GM12878 (cell line): ENCODE data around the gene PHC3.

ENCODE experiments used
- BHLHE40 ChIP-seq, 2 experiments: fragments of 450-650 bp in 1 of 2; IDR thresholded peaks; 2 replicates each; pipeline ENCODE4 v1.6.1; 2011 to 2017; ENCODE audit warnings: low read depth in 2 of 2, borderline replicate concordance in 1 of 2, improper control_type of control experiment in 1 of 2, low read length in 1 of 2, mild to moderate bottlenecking in 1 of 2
- CTCF ChIP-seq, 3 experiments: IDR thresholded peaks in 2 of 3; conservative IDR thresholded peaks in 1 of 3; 2 replicates each; pipeline ENCODE4 v1.5.1; 2011; ENCODE audit warnings: low read depth in 3 of 3, low read length in 3 of 3, mild to moderate bottlenecking in 3 of 3, control low read depth in 2 of 3, moderate library complexity in 2 of 3, inconsistent platforms in 1 of 3, mixed read lengths in 1 of 3; ENCODE audit not compliant: control insufficient read depth in 2 of 3, insufficient read depth in 1 of 3; ENCODE audit errors: extremely low read depth in 1 of 3
- ESRRA ChIP-seq: IDR thresholded peaks from 2 replicates; pipeline ENCODE4 v1.6.1; 2012; ENCODE audit warnings: mild to moderate bottlenecking, low read length, improper control_type of control experiment
- EZH2 ChIP-seq: IDR thresholded peaks from 2 replicates; pipeline ENCODE4 v1.6.1; 2012; ENCODE audit warnings: low read depth, mild to moderate bottlenecking, control low read depth, inconsistent platforms, low read length, borderline replicate concordance; ENCODE audit not compliant: control insufficient read depth
- KDM1A ChIP-seq: fragments of 200-600 bp; sonication (generic); IDR thresholded peaks from 2 replicates; pipeline ENCODE4 v1.6.1; 2016; ENCODE audit warnings: borderline replicate concordance
- MYC ChIP-seq: IDR thresholded peaks from 2 replicates; pipeline ENCODE4 v1.6.1; 2011; ENCODE audit warnings: mild to moderate bottlenecking, low read length, moderate library complexity, inconsistent platforms; ENCODE audit not compliant: insufficient read depth, insufficient replicate concordance, insufficient read length, severe bottlenecking
- POLR2A ChIP-seq: IDR thresholded peaks from 2 replicates; pipeline ENCODE4 v1.6.1; 2011; ENCODE audit warnings: low read depth, mild to moderate bottlenecking, low read length
- POLR2AphosphoS5 ChIP-seq: IDR thresholded peaks from 2 replicates; pipeline ENCODE4 v1.6.1; 2011; ENCODE audit warnings: mild to moderate bottlenecking, low read length, inconsistent platforms
- RFX5 ChIP-seq: IDR thresholded peaks from 2 replicates; pipeline ENCODE4 v1.6.1; 2011; ENCODE audit warnings: low read depth, low read length, improper control_type of control experiment
- SREBF2 ChIP-seq: IDR thresholded peaks from 2 replicates; pipeline ENCODE4 v1.6.1; 2012; ENCODE audit warnings: mild to moderate bottlenecking, low read length
- ZBTB11 ChIP-seq: fragments of 450-650 bp; formaldehyde crosslinking; IDR thresholded peaks from 2 replicates; pipeline ENCODE4 v1.5.0; 2022; ENCODE audit warnings: mild to moderate bottlenecking, missing genetic modification characterization
- TF ChIP-seq, protein P1 (sequence below): fragments of 450-650 bp; IDR thresholded peaks from 2 replicates; pipeline ENCODE4 v1.6.1; 2014; ENCODE audit warnings: mild to moderate bottlenecking

- TF ChIP-seq KDM1A = no peak
- no peak for TF ChIP-seq CTCF (IDR thresholded peaks at IDR 0.05 in 2 of 3, conservative IDR thresholded peaks at IDR 0.05 in 1 of 3; ENCODE audit: control insufficient read depth in 2 of 3, extremely low read depth in 1 of 3, insufficient read depth in 1 of 3, low read depth in 3 of 3, low read length in 3 of 3)
- TF ChIP-seq POLR2A = no peak
- TF ChIP-seq POLR2AphosphoS5 = no peak
- no peak for TF ChIP-seq SREBF2
- no peak for TF ChIP-seq RFX5
- TF ChIP-seq, protein P1, sequence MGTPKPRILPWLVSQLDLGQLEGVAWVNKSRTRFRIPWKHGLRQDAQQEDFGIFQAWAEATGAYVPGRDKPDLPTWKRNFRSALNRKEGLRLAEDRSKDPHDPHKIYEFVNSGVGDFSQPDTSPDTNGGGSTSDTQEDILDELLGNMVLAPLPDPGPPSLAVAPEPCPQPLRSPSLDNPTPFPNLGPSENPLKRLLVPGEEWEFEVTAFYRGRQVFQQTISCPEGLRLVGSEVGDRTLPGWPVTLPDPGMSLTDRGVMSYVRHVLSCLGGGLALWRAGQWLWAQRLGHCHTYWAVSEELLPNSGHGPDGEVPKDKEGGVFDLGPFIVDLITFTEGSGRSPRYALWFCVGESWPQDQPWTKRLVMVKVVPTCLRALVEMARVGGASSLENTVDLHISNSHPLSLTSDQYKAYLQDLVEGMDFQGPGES = no peak
- TF ChIP-seq EZH2 = no peak
- no peak for TF ChIP-seq BHLHE40 (IDR thresholded peaks at IDR 0.05; ENCODE audit: borderline replicate concordance in 1 of 2, low read depth in 2 of 2, low read length in 1 of 2)
- no peak for TF ChIP-seq ZBTB11 (CRISPR knock-in tag)
- TF ChIP-seq ESRRA = no peak
- TF ChIP-seq MYC = no peak
Observed at GRCh38 chr3:170203457-170203856, 21.9 kb upstream of the PHC3 start.
